Pulmonary artery endothelial cell (primary cell): Measurements from ENCODE around the gene RPL32. TPM values are rescaled to one million over a fixed set of nuclear protein-coding genes. Genes with fewer than 3 reads are reported as not detected.
"Not testable (repeated sequence)": the region's sequence is repeated elsewhere in the genome, so short reads cannot be mapped to it uniquely, and the experiment has no call there.

Experiments
- DNase-seq: peaks from one replicate; pipeline ENCODE4 v3.0.0-alpha.2; 2011; ENCODE audit warnings: low read depth, low spot score
- total RNA-seq: library from RNA; depleted of rRNA; stranded (reverse); fragments of >200 nt; gene quantifications from 2 replicates; pipeline ENCODE4 v1.2.3, GENCODE V29; 2014

Gene RPL32
- 2,003 and 2,642 TPM in 2 replicates for total RNA-seq

GRCh38 chr3:12841149-12841969 is at the start of gene RPL32:
Gene RPL32 (minus strand): TSS chr3:12841565. CDS start chr3:12840237, 1,328 bp downstream.
- DNase-seq: peak; percentile 92

- DNase-seq: no peak
These were observed 49.4 kb upstream of the RPL32 start for GRCh38 chr3:12890610-12891390.

GRCh38 chr3:12886736-12887135 is 45.4 kb upstream of the RPL32 start:
- no peak for DNase-seq

GRCh38 chr3:12886106-12886679 is 44.8 kb upstream of the RPL32 start:
- no peak for DNase-seq

- no peak for DNase-seq
These were observed 44.2 kb upstream of the RPL32 start for GRCh38 chr3:12885583-12885930.

- no peak for DNase-seq
These were observed 43.6 kb upstream of the RPL32 start for GRCh38 chr3:12884790-12885582.

- no peak for DNase-seq
These were observed 42.9 kb upstream of the RPL32 start for GRCh38 chr3:12884186-12884680.

GRCh38 chr3:12882336-12883310 is 41.3 kb upstream of the RPL32 start:
- DNase-seq: no peak

- DNase-seq: not testable (repeated sequence)
These were observed 40.5 kb upstream of the RPL32 start for GRCh38 chr3:12881858-12882257.

GRCh38 chr3:12879191-12879815 is 37.9 kb upstream of the RPL32 start:
- no peak for DNase-seq

GRCh38 chr3:12878758-12879157 is 37.4 kb upstream of the RPL32 start:
- not testable (repeated sequence) for DNase-seq

- DNase-seq: no peak
These were observed 36.8 kb upstream of the RPL32 start for GRCh38 chr3:12878141-12878574.

GRCh38 chr3:12877040-12877439 is 35.7 kb upstream of the RPL32 start:
- DNase-seq: no peak

GRCh38 chr3:12875857-12876836 is 34.8 kb upstream of the RPL32 start:
- no peak for DNase-seq

- DNase-seq: no peak
These were observed 30.1 kb upstream of the RPL32 start for GRCh38 chr3:12871404-12871983.

GRCh38 chr3:12870942-12871341 is 29.6 kb upstream of the RPL32 start:
- no peak for DNase-seq

GRCh38 chr3:12869035-12869621 is 27.8 kb upstream of the RPL32 start:
- DNase-seq: no peak
